PFSK-1 (cell line): Measurements from ENCODE around the gene GBP2.

Experiments used
- POLR2AphosphoS5 ChIP-seq: IDR thresholded peaks from 2 replicates; pipeline ENCODE4 v1.6.1; 2012; ENCODE audit warnings: low read depth, mild to moderate bottlenecking, control low read depth, low read length, moderate library complexity
- SIN3A ChIP-seq: IDR thresholded peaks from 2 replicates; pipeline ENCODE4 v1.6.1; 2012; ENCODE audit warnings: mild to moderate bottlenecking, low read length, moderate library complexity, borderline replicate concordance; ENCODE audit not compliant: insufficient read depth
- TAF1 ChIP-seq: IDR thresholded peaks from 2 replicates; pipeline ENCODE4 v1.6.1; 2012; ENCODE audit warnings: low read length, control low read depth, borderline replicate concordance; ENCODE audit not compliant: insufficient read depth
- TF ChIP-seq, protein P1 (sequence below), 2 experiments: IDR thresholded peaks; 2 replicates each; pipeline versions ENCODE4 v1.6.1 to v1.8.0; 2011 to 2012; ENCODE audit warnings: low read depth in 2 of 2, low read length in 2 of 2, control low read depth in 1 of 2, inconsistent platforms in 1 of 2, mild to moderate bottlenecking in 1 of 2, moderate library complexity in 1 of 2; ENCODE audit not compliant: insufficient read depth in 1 of 2

- TF ChIP-seq TAF1 (no peak), POLR2AphosphoS5 (no peak), SIN3A (no peak)
- TF ChIP-seq, protein P1, sequence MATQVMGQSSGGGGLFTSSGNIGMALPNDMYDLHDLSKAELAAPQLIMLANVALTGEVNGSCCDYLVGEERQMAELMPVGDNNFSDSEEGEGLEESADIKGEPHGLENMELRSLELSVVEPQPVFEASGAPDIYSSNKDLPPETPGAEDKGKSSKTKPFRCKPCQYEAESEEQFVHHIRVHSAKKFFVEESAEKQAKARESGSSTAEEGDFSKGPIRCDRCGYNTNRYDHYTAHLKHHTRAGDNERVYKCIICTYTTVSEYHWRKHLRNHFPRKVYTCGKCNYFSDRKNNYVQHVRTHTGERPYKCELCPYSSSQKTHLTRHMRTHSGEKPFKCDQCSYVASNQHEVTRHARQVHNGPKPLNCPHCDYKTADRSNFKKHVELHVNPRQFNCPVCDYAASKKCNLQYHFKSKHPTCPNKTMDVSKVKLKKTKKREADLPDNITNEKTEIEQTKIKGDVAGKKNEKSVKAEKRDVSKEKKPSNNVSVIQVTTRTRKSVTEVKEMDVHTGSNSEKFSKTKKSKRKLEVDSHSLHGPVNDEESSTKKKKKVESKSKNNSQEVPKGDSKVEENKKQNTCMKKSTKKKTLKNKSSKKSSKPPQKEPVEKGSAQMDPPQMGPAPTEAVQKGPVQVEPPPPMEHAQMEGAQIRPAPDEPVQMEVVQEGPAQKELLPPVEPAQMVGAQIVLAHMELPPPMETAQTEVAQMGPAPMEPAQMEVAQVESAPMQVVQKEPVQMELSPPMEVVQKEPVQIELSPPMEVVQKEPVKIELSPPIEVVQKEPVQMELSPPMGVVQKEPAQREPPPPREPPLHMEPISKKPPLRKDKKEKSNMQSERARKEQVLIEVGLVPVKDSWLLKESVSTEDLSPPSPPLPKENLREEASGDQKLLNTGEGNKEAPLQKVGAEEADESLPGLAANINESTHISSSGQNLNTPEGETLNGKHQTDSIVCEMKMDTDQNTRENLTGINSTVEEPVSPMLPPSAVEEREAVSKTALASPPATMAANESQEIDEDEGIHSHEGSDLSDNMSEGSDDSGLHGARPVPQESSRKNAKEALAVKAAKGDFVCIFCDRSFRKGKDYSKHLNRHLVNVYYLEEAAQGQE (IDR thresholded peaks at IDR 0.05; ENCODE audit: insufficient read depth in 1 of 2, low read depth in 2 of 2, low read length in 2 of 2) = no peak
These were observed 20.8 kb upstream of the GBP2 start for GRCh38 chr1:89146721-89147120.
